SKM-1 treated with dmso at 0.1 percent for 144 hours (cell line): ENCODE results near the gene CDRT15.
"Not testable (repeated sequence)": the region's sequence is repeated elsewhere in the genome, so short reads cannot be mapped to it uniquely, and the experiment has no call there.

Experiments used
- DNase-seq: peaks from one replicate; lab custom pipeline; 2025; ENCODE audit not compliant: unreplicated experiment; lab: John Stamatoyannopoulos, UW

CDRT15 gene

DNA sequence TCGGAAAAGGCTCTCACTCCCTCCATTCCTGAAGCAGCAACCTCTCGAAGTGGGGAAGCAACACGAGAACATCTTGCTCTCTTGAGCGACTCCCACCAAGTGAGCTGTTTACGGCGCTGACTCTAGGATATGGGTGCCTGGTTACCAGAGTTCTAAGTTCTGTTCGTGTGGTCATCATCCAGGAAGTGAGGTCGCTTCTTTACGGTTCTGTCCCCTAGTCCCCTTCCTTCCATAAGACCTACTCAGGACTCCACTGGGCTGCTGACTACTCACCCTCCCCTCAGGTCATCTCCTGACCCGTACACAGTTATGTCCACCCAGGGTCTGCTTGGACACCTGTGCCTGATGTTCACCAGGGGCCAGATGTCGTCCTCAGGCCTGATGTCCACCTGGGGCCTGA is at the start of gene CDRT15:
Gene CDRT15 (minus strand): TSS at position 101 of the 400 bp plus-strand sequence. CDS start 29 bp downstream, at position 72.
- DNase-seq: not testable (repeated sequence)

DNA sequence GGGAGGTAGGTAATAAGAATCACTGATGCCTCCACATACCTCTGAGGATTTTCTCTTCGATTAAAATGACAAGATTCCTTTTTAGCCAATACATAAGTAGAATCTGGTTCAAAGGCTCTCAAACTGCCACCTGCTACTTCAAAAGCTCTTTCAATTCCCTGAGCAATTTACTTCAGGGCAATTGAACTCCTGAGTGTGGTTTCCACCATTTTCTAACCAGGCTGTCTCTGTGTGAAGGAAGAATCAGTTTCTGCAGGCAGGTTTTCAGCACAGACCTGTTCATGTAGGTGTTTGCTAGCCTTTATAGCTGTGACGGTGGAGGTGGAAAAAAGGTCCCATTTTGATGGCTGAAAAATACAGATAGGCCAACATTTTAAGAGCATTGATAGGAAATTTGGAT is 46.1 kb upstream of the CDRT15 start:
- DNase-seq: no peak

DNA sequence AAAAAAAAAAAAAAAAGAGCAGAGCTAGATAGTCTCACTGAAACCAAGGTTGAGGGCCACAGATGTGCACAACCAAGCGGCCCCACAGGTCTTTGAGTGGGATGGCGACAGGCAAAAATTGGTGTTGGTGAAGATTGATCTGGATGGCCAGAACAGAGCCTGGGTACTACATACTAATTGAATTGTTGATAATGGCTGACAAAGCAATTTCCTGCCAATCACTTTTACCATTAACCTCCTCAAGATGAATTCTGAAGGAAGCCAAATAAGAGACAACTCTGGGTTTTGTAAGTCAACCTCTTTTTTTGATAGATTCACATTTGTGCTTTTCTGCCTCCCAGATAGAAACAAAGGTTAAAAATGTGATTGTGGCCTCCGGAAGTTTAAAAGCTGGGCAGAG is 44.9 kb upstream of the CDRT15 start:
- no peak for DNase-seq

DNA sequence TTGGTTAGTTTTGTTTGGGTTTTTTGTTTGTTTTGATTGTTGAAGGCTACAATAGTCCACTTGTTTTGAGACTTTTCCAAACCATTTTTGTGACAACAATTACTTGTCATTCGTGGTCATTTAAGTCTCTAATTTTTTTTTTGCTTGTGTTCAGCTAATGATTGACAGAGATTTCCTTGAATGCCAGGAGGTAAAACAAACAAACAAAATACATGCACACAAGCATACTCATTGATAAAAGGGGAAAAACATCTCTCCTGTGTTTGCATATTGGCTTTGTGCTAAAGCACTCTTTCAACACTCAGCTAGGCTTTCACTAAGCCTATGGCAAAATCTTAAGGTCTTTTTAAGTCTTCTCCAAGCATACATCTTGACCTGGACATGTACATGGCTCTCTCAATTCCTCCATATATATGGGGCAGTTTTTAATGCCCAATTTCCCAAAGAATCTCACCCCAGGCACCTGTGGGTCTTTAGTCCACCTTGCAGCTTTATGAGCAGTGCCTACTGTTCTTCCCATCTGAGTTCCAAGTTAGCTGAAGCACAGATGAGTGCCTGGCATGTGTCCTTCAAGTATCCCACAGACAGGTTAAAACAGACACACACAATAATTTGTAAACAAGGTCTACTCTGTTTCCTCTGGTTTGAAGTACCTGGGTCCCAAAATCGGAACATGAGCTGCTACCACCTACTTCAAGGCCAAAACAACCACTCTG is 40.0 kb upstream of the CDRT15 start:
- DNase-seq: no peak

DNA sequence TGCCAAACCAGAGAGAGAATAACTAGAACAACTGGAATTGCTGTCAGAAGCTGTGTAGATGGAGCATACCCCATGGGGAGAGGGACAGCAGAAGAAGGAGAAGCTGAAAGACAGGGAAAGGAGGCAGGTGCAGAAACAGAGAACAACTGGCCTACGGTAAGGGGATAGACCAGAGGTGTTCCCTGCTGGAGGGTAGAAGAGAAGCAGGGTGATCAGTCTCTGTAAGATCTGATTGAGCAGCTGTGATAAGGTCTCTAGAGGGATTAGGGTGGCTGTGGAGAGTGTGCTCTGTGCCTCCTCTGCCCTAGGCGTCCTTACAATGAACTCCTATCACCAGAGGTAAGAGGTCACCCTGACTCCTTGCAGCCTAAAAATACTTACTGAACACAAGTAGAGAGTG is 33.8 kb upstream of the CDRT15 start:
- no peak for DNase-seq

DNA sequence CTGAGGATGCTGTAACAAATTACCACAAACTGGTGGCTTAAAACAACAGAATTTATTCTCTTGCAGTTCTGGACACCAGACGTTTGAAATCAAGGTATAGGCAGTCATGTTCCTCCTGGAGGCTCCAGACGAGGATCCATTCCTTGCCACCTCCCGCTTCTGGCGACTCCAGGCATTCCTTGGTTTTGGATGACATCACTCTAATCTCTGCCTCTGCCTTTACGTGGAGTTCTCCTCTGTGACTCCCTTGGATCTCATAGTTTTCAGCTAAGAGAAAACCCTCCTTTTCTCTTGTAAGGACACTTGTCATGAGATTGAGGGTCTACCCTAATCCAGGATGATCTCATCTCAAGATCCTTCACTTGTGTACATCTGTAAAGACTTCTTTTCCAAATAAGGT is 32.8 kb upstream of the CDRT15 start:
- no peak for DNase-seq

DNA sequence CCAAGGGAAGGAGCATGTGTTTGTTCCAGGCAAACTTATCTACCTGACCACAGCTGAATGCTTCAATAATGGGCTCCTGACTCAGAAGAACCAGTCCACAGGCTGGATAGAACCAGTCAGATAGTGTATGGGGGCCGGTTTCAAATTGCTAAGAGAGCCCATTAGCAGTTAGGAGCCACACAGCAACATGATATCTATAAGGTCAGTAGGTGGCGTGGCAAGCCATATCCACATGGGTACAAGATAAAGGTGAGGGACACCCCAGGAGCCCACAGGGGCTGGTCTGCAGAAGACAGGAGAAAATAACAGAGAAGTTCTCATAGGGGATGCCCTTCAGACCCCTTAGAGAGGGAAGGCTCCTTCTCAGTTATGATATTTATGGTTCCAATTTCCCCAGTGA is 31.6 kb upstream of the CDRT15 start:
- no peak for DNase-seq

DNA sequence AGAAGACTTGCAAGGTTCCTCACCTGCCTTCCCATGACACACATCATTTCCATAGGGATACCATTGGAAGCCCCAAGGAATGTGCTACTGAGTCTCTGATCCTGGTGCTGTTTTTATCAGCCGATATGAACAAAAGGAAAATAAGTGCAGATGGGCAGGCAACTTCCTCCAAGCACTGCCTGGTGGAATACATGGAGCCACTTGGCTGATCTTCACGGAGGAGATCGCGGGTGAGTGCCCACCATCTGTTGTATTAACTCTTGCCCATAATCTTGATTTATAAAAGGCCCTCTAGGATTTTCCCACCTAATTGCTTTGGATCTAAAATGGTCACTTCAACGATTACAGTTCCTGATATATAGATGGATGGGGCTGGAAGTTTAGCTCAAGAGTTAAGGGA is 24.7 kb upstream of the CDRT15 start:
- no peak for DNase-seq

DNA sequence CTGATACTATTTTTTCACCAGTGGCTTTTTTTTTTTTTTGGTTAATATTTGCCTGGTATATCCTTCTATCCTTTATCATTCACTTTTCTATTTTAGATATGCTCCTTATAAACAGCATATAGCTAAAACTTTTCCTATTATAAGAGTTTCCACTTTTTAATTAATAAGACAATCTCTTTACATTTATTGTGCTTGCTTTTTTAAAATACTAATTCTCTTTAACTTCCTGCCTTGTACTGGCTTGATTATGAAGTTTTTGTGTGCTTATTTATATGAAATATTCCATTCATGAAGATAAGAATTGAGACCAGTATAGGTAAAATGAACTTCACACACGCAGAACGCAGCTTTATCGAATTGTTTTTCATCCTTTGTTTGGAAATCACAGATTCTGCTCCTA is 9.0 kb upstream of the CDRT15 start:
- DNase-seq: no peak

DNA sequence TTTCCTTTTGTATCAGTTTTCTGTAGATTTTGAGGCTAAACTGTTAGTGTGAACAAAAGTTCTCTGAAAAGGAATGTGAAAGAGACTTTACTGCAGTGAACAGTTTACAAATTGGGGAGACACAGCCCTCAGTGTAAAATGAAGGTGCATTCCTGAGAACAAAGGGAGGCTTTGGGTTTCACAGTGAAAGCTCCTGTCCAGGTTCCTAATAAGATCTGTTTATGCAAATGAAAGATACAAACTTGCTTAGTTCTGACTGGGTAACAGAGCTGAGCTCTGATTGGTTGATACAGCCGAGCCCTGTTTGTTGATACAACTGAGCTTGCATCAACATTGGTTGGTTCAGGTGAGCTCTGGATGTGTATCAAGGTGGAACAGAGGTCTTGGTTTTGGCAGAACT is 8.3 kb upstream of the CDRT15 start:
- DNase-seq: no peak

DNA sequence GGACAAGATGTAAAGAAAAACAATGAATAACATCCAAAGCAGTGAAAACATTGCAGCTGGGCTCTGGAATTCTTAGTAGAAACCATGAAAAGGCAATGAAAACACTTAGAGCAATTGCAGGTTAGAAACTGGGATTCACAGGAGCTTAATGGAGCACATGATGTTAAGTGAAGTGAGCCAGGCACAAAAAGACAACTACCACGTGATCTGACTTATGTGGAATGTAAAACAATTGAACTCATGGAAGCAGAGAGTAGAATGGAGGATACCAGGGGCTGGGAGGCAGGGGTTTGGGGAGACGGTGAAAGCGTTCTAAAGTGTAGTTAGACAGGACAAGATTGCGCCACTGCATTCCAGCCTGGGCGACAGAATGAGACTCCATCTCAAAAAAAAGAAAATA is 2.6 kb upstream of the CDRT15 start:
- DNase-seq: not testable (repeated sequence)

DNA sequence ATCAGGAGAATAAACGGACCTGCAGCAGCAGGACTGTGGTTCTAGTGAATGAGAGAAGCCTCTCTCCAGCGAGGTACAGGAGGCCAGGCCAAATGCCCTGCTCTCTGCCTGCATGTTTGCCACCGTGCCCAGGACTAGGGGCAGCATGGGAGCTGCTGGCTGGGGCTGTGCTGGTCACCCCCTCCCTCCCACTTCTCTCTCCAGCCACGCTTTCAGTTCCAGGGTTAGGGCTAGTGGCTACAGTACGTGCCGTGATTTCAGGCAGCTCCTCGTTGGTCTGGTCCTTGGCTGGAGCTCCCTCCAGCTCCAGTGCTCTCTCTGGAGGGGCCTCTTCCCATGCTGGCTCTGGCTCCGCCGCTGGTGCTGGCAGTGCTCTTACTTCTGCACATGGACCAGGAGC is 630 bp downstream of the CDRT15 start:
- not testable (repeated sequence) for DNase-seq

DNA sequence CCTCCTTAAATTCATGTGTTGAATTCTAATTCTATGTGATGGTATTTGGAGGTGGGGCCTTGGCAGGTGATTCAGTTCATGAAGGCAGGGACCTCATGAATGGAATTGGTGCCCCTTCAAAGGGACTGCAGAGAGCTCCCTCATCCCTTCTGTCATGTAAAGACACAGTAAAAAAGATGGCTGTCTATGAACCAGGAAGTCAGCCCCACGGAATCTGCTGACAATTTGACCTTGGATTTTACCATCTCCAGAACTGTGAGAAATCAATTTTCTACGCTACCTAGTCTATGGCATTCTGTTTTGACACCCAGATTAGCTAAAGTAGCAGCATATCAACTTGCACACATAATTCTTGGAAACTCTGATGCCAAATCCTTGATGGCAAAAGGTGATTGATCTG is 1.6 kb downstream of the CDRT15 start:
- DNase-seq: not testable (repeated sequence)

DNA sequence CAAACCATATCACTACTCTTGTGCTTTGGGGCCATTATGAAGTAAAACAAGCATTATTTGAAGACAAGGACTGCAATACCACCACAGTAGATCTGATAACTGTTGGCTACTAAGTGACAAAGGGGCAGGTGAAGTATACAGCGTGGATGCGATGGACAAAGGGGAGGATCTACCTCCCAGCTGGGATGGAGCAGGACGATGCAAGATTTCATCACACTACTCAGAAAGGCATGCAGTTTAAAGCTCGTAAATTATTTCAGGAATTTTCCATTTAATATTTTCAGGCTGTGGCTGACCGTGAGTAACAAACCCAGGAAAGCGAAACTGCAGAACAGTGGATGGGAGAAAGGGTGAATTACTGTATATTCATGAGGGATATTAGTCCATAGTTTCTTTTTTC is 5.5 kb downstream of the CDRT15 start:
- not testable (repeated sequence) for DNase-seq

DNA sequence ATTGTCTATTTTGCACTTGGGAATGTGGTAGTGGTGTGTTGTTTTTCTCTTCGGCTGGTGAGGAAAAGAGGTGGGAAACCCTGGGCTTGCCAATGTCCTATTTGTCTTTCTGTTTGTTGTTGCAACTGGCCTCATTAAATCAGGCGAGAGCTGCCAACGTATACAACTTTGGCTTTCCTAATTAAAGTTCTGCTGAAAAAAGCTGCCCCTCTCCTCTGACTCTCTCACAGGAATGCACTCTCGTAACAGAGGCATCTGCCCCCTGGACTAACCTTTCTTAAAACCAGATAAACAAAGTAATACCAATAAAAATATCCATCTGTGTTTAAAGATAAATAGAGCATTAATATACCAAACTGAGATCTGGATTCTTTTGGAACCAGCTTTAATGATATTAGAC is 7.8 kb downstream of the CDRT15 start:
- DNase-seq: no peak

DNA sequence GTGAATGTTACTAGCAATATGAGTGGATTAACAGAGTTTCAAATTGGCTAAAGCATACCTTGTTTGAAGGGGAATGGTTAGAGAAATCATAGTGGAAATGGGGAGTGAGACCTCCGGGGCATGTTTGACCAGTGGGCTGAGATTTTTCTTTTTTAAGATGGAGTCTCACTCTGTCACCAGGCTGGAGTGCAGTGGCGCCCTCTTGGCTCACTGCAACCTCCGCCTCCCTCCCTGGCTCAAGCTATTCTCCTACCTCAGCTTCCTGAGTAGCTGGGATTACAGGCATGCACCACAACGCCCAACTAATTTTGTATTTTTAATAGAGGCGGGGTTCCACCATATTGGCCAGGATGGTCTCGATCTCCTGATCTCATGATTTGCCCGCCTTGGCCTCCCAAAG is 9.6 kb downstream of the CDRT15 start:
- no peak for DNase-seq

DNA sequence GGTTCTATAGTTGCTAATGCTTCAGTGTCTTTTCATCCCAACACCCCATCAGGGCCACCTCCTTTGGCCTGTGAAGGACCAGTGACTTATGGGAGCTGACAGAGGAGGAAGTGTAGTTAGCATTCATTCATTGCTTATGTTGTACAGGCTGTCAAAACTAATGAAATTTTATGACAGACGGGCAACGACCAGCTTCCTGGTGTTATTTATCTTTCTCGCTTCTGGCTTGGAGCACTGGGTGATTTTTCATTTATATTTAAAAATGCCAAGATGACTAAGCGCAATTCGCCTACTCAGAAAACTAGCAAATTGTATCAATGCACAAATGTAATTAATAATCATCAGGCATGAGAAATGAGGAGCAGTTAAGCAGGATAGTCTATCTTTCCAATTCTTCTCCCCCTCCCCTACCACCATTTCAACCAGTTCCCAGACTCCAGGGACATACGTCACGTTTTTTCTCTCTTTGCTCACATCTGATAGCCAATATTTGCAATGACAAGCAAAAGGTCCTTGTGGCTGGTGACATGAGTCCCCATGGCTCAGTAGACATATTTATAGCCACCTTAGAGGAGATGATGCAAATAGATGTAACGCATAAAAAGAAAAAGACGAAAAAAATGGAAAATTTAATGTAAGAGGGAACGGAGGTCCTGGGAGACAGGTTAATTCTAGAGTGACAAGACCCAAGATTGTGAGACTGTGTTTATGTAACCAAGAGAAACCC is 11.2 kb downstream of the CDRT15 start:
- DNase-seq: no peak

DNA sequence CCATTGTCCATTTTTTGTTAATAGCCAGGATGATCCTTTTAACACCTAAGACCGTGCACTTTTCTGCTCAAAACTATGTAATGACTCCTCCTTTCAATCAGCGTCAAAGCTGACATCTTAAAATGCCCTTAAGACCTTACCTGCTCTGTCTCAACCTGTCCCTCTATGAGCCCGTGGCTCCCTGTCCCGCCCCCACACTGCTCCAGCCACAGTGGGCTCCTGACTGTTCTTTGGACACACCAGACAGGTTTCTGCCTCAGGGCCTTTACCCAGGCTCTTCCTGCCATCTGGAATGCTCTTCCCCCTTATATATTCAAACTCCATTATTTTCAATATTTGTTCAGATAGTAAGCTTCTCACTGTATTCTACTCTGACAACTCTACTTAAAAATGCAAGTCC is 14.1 kb downstream of the CDRT15 start:
- no peak for DNase-seq

DNA sequence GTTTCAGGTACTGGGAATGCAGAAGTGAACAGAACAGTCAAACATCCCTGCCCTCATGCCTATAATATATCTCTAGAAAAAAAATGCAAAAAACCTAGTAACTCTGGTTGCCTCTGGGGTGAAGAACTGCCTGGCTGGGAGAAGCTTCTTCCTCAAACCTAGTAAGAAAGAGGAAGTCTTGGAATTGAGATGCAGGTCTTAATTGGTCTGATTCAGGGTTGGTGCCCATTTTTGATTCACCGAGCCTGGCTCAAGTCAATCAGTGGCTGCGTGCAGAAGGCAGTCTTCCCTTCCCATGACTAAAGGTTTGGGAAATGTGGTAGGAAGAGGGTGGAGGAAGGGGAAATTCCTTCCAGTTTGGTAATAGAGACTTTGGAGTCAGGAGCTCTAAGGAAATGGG is 22.4 kb downstream of the CDRT15 start:
- peak; percentile 50 for DNase-seq

DNA sequence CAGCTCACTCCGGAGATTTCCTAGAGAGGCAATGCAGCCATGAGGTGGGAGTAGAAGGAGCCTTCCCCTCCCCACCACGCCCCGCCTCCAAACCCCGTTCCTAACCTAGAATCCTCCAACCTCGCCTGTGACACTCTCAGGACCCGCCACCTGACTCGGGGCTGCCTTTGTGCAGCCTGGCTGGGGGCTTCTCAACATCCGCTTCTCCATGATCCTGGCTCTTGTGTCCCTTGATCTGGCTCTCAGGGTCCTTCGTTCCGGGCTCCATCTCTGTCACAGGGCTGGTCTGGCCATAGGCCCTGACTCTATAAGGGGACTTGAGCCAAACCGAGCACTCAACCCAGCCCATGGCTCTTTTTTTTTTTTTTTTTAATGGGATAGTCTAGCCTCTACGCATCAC is 24.3 kb downstream of the CDRT15 start:
- no peak for DNase-seq

DNA sequence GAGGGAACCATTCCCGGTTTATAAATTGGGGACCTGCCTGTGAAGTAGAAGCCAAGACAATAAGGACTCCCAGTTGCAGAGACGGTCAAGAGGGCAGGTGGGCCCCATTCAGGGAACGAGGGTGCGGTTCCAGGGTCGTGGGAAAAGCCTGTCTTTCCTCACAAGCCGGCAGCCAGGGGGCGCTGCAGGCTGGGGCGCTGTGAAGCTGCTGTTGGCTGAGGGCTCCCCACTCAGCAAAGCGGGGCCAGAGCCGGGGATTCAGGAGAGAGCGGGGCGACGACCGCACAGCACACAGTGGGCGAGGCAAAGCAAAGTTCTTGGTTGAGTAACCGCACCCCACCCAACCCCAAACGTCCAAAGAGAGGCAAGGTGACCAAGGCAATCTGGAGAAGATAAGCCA is 24.9 kb downstream of the CDRT15 start:
- no peak for DNase-seq

DNA sequence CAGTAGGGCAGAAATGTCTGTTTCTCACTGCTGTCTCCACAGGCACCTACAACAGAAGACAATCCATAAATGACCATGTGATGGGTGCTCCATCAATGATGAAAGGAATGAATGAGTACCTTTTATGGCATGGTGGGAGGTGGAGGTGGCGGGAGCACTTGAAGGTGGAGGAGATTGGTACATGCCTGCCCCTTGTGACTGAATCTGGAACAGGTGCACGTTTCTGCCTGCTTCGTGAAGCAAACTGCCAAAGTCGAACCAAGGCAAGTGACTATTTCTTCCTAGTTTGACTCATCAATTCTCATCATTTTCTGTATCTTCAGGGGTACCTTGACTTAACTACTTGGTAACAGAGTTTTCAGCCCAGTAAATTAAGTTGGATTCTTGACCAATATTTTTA is 25.4 kb downstream of the CDRT15 start:
- DNase-seq: no peak

DNA sequence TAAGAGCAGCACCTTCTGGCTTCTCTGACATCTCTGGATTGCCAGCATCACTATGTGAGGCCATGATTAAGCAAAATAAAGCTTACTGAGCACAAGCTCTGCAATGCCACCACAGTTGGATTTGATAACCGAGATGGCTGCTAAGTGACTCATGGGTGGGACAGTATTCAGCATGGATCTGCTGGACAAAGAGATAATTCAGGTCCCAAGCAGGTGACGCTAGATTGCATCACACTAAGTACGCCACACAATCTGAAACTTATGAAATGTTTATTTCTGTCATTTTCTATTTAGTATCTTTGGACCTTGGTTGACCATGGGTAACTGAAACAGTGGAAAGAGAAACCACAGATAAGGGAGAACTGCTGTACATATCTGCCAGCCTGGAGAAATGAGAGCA is 27.4 kb downstream of the CDRT15 start:
- DNase-seq: no peak
